Gastroesophageal sphincter (tissue), 4 donors: Measurements from ENCODE around the gene OR2AT4. TPM values are rescaled to one million over a fixed set of nuclear protein-coding genes. Genes with fewer than 3 reads are reported as not detected.
A peak's percentile ranks its signal among the peaks of the same experiment; 100 is the strongest.

Source experiments
- ATAC-seq: fragments of 150-250 bp; one replicate; pipeline ENCODE4 v1.9.1; 2016; ENCODE audit warnings: mild to moderate bottlenecking, moderate library complexity
- H3K27ac ChIP-seq, 4 donors: fragments of 200-600 bp; sonication (generic) in 3 of 4; 1 replicate in 3 of 4; 2 replicates in 1 of 4; pipeline ENCODE4 v1.5.1; 2016 to 2019
- H3K27me3 ChIP-seq: fragments of 200-600 bp; sonication (generic); one replicate; pipeline ENCODE4 v1.5.1; 2019
- H3K36me3 ChIP-seq, 2 donors: fragments of 200-600 bp; sonication (generic); one replicate each; pipeline ENCODE4 v1.5.1; 2019; ENCODE audit warnings: control low read depth in 1 of 2
- H3K4me1 ChIP-seq, 3 donors: fragments of 200-600 bp; sonication (generic); 1 replicate in 2 of 3; 2 replicates in 1 of 3; pipeline ENCODE4 v1.5.1; 2016 to 2019; ENCODE audit warnings: control low read depth in 2 of 3
- H3K4me3 ChIP-seq, 2 donors: fragments of 200-600 bp; sonication (generic); one replicate each; pipeline ENCODE4 v1.5.1; 2019; ENCODE audit warnings: mild to moderate bottlenecking in 1 of 2, moderate library complexity in 1 of 2
- H3K9me3 ChIP-seq, 3 donors: fragments of 200-600 bp; sonication (generic); one replicate each; pipeline ENCODE4 v1.5.1; 2017 to 2019; ENCODE audit warnings: control low read depth in 2 of 3
- CTCF ChIP-seq, 4 experiments: fragments of 200-600 bp in 2 of 4; fragments of 450-650 bp in 2 of 4; sonication (generic) in 1 of 4; IDR thresholded peaks; one replicate each; pipeline ENCODE4 v1.5.1; 2017 to 2019; ENCODE audit warnings: antibody characterized with exemption in 4 of 4, mild to moderate bottlenecking in 2 of 4, moderate library complexity in 2 of 4
- EP300 ChIP-seq: sonication (generic); formaldehyde crosslinking; IDR thresholded peaks from one replicate; pipeline ENCODE4 v1.6.1; 2017; ENCODE audit warnings: antibody characterized with exemption, mild to moderate bottlenecking
- POLR2A ChIP-seq, 2 donors: fragments of 450-650 bp; IDR thresholded peaks; one replicate each; pipeline ENCODE4 v1.6.1; 2017; ENCODE audit warnings: antibody characterized with exemption in 2 of 2, mild to moderate bottlenecking in 2 of 2, moderate library complexity in 1 of 2
- POLR2AphosphoS5 ChIP-seq: sonication (generic); formaldehyde crosslinking; IDR thresholded peaks from one replicate; pipeline ENCODE4 v1.6.1; 2017; ENCODE audit warnings: antibody characterized with exemption
- WGBS, 2 donors: methylation state at CpG; one replicate each; pipeline ENCODE4 v1.1.5; 2018; ENCODE audit warnings: low coverage in 1 of 2; 5-methylcytosine and 5-hydroxymethylcytosine counted together
- total RNA-seq, 4 donors: library from RNA; depleted of rRNA; stranded (reverse); fragments of >200 nt; gene quantifications; one replicate each; pipeline ENCODE4 v1.1.0, GENCODE V29; 2016

OR2AT4 gene
- not detected for total RNA-seq

GRCh38 chr11:75096456-75097172, at the start of gene OR2AT4:
Gene OR2AT4 (minus strand): TSS chr11:75096876.
- no peak for ATAC-seq
- H3K36me3 ChIP-seq: no peaks in the 10 kb centered on the region
- TF ChIP-seq POLR2AphosphoS5 (no peak), POLR2A (IDR thresholded peaks at IDR 0.05) (no peak), EP300 (no peak), CTCF (IDR thresholded peaks at IDR 0.05) (no peak)
- 68 to 100% methylated on average over 2 to 3 of the region's 9 CpGs for WGBS, 2 donors
- peaks cover 53% of the 10 kb centered on the region for H3K27me3 ChIP-seq
- peaks cover 0 to 5% (median 0%) of the 10 kb centered on the region in 3 donors for H3K9me3 ChIP-seq
- no peak within 1 kb of the TSS for H3K4me3 ChIP-seq
- H3K27ac ChIP-seq: no peak within 1 kb of the TSS
- no peaks in the 10 kb centered on the region for H3K4me1 ChIP-seq

- no peak for ATAC-seq
- peaks cover 0 to 27% (median 5%) of the 10 kb centered on the region in 3 donors for H3K4me1 ChIP-seq
- TF ChIP-seq CTCF (IDR thresholded peaks at IDR 0.05): no peak
- no peak for TF ChIP-seq EP300
- WGBS, 2 donors: 57 to 69% methylated on average over 6 of the region's 6 CpGs
- H3K4me3 ChIP-seq: no peak overlapping the region
- H3K27me3 ChIP-seq: no peaks in the 10 kb centered on the region
- no peak overlapping the region for H3K27ac ChIP-seq
- no peaks in the 10 kb centered on the region for H3K36me3 ChIP-seq
- no peaks in the 10 kb centered on the region for H3K9me3 ChIP-seq
Observed at GRCh38 chr11:75145972-75146519, 49.4 kb upstream of the OR2AT4 start.

GRCh38 chr11:75145196-75145971, 48.7 kb upstream of the OR2AT4 start:
- TF ChIP-seq POLR2A (IDR thresholded peaks at IDR 0.05) (no peak), CTCF (IDR thresholded peaks at IDR 0.05) (no peak), POLR2AphosphoS5 (no peak), EP300 (no peak)
- no peaks in the 10 kb centered on the region for H3K36me3 ChIP-seq

GRCh38 chr11:75144716-75145014, 48.0 kb upstream of the OR2AT4 start:
- 0% methylated on average over 1 to 2 of the region's 3 CpGs for WGBS, 2 donors
- ATAC-seq: no peak
- Histone ChIP-seq H3K4me3 (no peak overlapping the region), H3K9me3 (no peaks in the 10 kb centered on the region), H3K4me1 (peaks cover 0 to 27% (median 5%) of the 10 kb centered on the region in 3 donors), H3K27ac (no peak overlapping the region), H3K27me3 (peaks cover 3% of the 10 kb centered on the region), H3K36me3 (no peaks in the 10 kb centered on the region)
- no peak for TF ChIP-seq POLR2AphosphoS5
- no peak for TF ChIP-seq POLR2A (IDR thresholded peaks at IDR 0.05)
- no peak for TF ChIP-seq CTCF (IDR thresholded peaks at IDR 0.05)
- no peak for TF ChIP-seq EP300

More at GRCh38 chr11:75145196-75145971, 48.7 kb upstream of the OR2AT4 start:
- Histone ChIP-seq H3K4me3 (no peak overlapping the region), H3K27ac (no peak overlapping the region), H3K9me3 (no peaks in the 10 kb centered on the region), H3K27me3 (peaks cover 3% of the 10 kb centered on the region), H3K4me1 (peaks cover 0 to 27% (median 5%) of the 10 kb centered on the region in 3 donors)
- 44 to 77% methylated on average over 3 to 7 of the region's 9 CpGs for WGBS, 2 donors
- ATAC-seq: no peak

GRCh38 chr11:75143420-75143731, 46.7 kb upstream of the OR2AT4 start:
- WGBS, 2 donors: 36 to 43% methylated on average over 5 to 6 of the region's 6 CpGs
- Histone ChIP-seq H3K27ac (peak overlapping the region in 1 of 4 donors; percentile 42), H3K36me3 (no peaks in the 10 kb centered on the region), H3K4me1 (peaks cover 0 to 27% (median 5%) of the 10 kb centered on the region in 3 donors), H3K4me3 (no peak overlapping the region), H3K9me3 (no peaks in the 10 kb centered on the region), H3K27me3 (peaks cover 3% of the 10 kb centered on the region)
- no peak for TF ChIP-seq CTCF (IDR thresholded peaks at IDR 0.05)
- TF ChIP-seq POLR2AphosphoS5: no peak
- TF ChIP-seq EP300: no peak
- no peak for TF ChIP-seq POLR2A (IDR thresholded peaks at IDR 0.05)
- no peak for ATAC-seq
